Endothelial cell of umbilical vein (primary cell): Measurements from ENCODE around the gene NAAA.
"Not testable (repeated sequence)": the region's sequence is repeated elsewhere in the genome, so short reads cannot be mapped to it uniquely, and the experiment has no call there.

ENCODE experiments used
- CTCF ChIP-seq, 2 donors: IDR thresholded peaks; 1 replicate in 1 of 2; 2 replicates in 1 of 2; pipeline ENCODE4 v1.5.1; 2011; ENCODE audit warnings: low read length in 2 of 2, mild to moderate bottlenecking in 2 of 2, moderate library complexity in 2 of 2, control low read depth in 1 of 2, inconsistent platforms in 1 of 2, low read depth in 1 of 2; ENCODE audit not compliant: insufficient read depth in 1 of 2; ENCODE audit errors: extremely low read depth in 1 of 2
- EZH2 ChIP-seq: IDR thresholded peaks from 2 replicates; pipeline ENCODE4 v1.6.1; 2012; ENCODE audit warnings: borderline replicate concordance, low read depth, mild to moderate bottlenecking, moderate library complexity, low read length, inconsistent platforms; ENCODE audit not compliant: severe bottlenecking
- FOS ChIP-seq: IDR thresholded peaks from 2 replicates; pipeline ENCODE4 v1.6.1; 2011; ENCODE audit warnings: mild to moderate bottlenecking, low read length, moderate library complexity, borderline replicate concordance; ENCODE audit not compliant: insufficient read depth
- GATA2 ChIP-seq: IDR thresholded peaks from 2 replicates; pipeline ENCODE4 v1.7.0; 2011; ENCODE audit warnings: low read depth, mild to moderate bottlenecking, moderate library complexity, mixed read lengths, low read length; ENCODE audit not compliant: insufficient read length, insufficient read depth
- JUN ChIP-seq: IDR thresholded peaks from 2 replicates; pipeline ENCODE4 v1.6.1; 2011; ENCODE audit warnings: borderline replicate concordance, low read depth; ENCODE audit not compliant: insufficient read length, insufficient read depth
- MYC ChIP-seq: IDR thresholded peaks from one replicate; pipeline ENCODE4 v1.6.1; 2011; ENCODE audit warnings: mild to moderate bottlenecking, low read depth, low read length
- POLR2A ChIP-seq: IDR thresholded peaks from 2 replicates; pipeline ENCODE4 v1.6.1; 2012; ENCODE audit warnings: low read depth, mild to moderate bottlenecking, control low read depth, low read length
- POLR2AphosphoS5 ChIP-seq: IDR thresholded peaks from 2 replicates; pipeline ENCODE4 v1.6.1; 2012; ENCODE audit warnings: low read depth, mild to moderate bottlenecking, control low read depth, low read length, moderate library complexity; ENCODE audit not compliant: insufficient read depth
- TF ChIP-seq, protein P1 (sequence below): IDR thresholded peaks from 2 replicates; pipeline ENCODE4 v1.6.1; 2011; ENCODE audit not compliant: insufficient read depth, insufficient read length

DNA sequence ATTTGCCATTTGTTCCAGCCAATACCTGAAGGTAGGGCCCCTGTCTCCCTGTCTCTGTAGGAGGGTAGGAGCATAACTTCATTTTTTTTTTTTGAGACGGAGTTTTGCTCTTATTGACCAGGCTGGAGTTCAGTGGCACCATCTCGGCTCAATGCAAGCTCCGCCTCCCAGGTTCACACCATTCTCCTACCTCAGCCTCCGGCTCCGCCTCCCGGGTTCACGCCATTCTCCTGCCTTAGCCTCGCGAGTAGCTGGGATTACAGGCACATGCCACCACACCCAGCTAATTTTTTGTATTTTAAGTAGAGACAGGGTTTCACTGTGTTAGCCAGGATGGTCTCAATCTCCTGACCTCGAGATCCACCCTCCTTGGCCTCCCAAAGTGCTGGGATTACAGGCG is 15.9 kb downstream of the NAAA start:
- not testable (repeated sequence) for TF ChIP-seq CTCF (IDR thresholded peaks at IDR 0.05; ENCODE audit: extremely low read depth in 1 of 2, insufficient read depth in 1 of 2, low read depth in 1 of 2, low read length in 2 of 2); POLR2A; JUN; MYC; EZH2; POLR2AphosphoS5; FOS; GATA2
- TF ChIP-seq, protein P1, sequence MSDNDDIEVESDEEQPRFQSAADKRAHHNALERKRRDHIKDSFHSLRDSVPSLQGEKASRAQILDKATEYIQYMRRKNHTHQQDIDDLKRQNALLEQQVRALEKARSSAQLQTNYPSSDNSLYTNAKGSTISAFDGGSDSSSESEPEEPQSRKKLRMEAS, result not testable (repeated sequence)
